Duodenal mucosa (tissue), 2 donors: ENCODE measurements around the gene CCT7.
A peak's percentile ranks its signal among the peaks of the same experiment; 100 is the strongest.

Experiments used
- H3K27ac ChIP-seq: one replicate; pipeline ENCODE4 v1.7.0; 2013; ENCODE audit warnings: low read depth, low read length
- H3K27me3 ChIP-seq, 2 donors: one replicate each; pipeline ENCODE4 v1.7.0; 2013; ENCODE audit warnings: low read length in 2 of 2, control low read depth in 1 of 2; ENCODE audit not compliant: insufficient read depth in 2 of 2, control insufficient read depth in 1 of 2
- H3K36me3 ChIP-seq, 2 donors: one replicate each; pipeline ENCODE4 v1.7.0; 2013; ENCODE audit warnings: low read length in 2 of 2, control low read depth in 1 of 2; ENCODE audit not compliant: insufficient read depth in 2 of 2, control insufficient read depth in 1 of 2
- H3K4me1 ChIP-seq, 2 donors: one replicate each; pipeline ENCODE4 v1.7.0; 2013; ENCODE audit warnings: low read length in 2 of 2, control low read depth in 1 of 2; ENCODE audit not compliant: insufficient read depth in 2 of 2, control insufficient read depth in 1 of 2
- H3K4me3 ChIP-seq, 2 donors: one replicate each; pipeline ENCODE4 v1.7.0; 2013; ENCODE audit warnings: low read length in 2 of 2, low read depth in 1 of 2
- H3K9ac ChIP-seq, 2 donors: one replicate each; pipeline ENCODE4 v1.7.0; 2013; ENCODE audit warnings: low read length in 2 of 2, low read depth in 1 of 2
- H3K9me3 ChIP-seq, 2 donors: one replicate each; pipeline ENCODE4 v1.7.0; 2013; ENCODE audit warnings: low read length in 2 of 2, control low read depth in 1 of 2; ENCODE audit not compliant: control insufficient read depth in 1 of 2

CCT7 gene

GRCh38 chr2:73267008-73267407 is 32.9 kb downstream of the CCT7 start:
- Histone ChIP-seq H3K27ac (no peak overlapping the region), H3K9me3 (no peaks in the 10 kb centered on the region), H3K4me1 (peaks cover 0 to 5% of the 10 kb centered on the region in 2 donors), H3K27me3 (peaks cover 4 to 14% of the 10 kb centered on the region in 2 donors), H3K4me3 (no peak overlapping the region), H3K36me3 (no peaks in the 10 kb centered on the region), H3K9ac (no peak overlapping the region)

- Histone ChIP-seq H3K9me3 (no peaks in the 10 kb centered on the region), H3K4me3 (peak overlapping the region; percentile 51 to 57), H3K9ac (peak overlapping the region in 1 of 2 donors; percentile 47), H3K27ac (no peak overlapping the region), H3K4me1 (peaks cover 0 to 5% of the 10 kb centered on the region in 2 donors), H3K27me3 (peaks cover 4 to 14% of the 10 kb centered on the region in 2 donors), H3K36me3 (no peaks in the 10 kb centered on the region)
These were observed 34.3 kb downstream of the CCT7 start for GRCh38 chr2:73268366-73268829.

DNA sequence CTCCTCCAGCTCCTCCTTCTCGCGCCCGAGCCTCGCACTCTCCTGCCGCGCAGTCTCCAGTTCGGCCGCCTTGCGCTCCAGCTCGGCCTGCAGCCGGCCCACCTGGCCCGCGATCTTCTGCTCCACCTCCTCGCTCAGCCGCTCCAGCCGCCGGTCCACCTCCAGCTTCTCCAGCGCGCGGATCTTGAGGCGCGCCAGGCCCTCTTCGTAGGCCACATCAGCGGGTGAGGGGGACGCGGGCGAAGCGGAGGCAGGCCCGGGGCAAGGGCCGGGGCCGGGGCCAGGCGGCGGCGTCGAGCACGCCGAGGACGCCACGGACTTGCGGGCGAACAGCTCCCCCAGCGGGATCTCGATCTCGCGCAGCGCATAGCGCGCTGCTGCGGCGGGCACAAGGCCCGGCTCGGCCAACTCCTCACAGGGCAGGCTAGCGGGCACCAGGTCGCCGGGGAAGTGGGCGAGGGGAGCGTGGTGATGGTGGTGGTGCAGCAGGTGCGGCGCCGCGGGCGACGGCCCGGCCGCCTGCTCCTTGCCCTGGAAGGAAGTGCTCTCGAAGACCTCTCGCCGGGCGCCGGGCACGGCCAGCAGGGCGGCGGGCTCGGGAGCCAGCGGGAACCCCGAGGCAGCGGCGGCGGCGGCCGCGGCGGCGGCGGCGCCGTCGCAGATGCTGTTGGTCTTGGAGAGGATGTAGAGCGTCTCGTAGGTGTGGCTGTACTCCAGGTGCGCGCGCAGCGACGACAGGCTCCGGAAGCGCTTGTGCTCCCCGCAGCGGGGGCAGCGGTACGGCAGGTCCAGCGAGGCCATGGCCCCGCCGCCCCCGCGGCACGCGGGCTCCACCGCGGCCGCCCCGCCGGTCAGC is 35.0 kb downstream of the CCT7 start:
- peaks cover 4 to 14% of the 10 kb centered on the region in 2 donors for H3K27me3 ChIP-seq
- peak overlapping the region; percentile 51 to 57 for H3K4me3 ChIP-seq
- no peaks in the 10 kb centered on the region for H3K36me3 ChIP-seq
- no peaks in the 10 kb centered on the region for H3K9me3 ChIP-seq
- no peak overlapping the region for H3K27ac ChIP-seq
- peak overlapping the region in 1 of 2 donors; percentile 47 for H3K9ac ChIP-seq
- peaks cover 0 to 5% of the 10 kb centered on the region in 2 donors for H3K4me1 ChIP-seq

- Histone ChIP-seq H3K36me3 (no peaks in the 10 kb centered on the region), H3K27ac (no peak overlapping the region), H3K4me3 (peak overlapping the region; percentile 36 to 57), H3K9me3 (no peaks in the 10 kb centered on the region), H3K4me1 (peaks cover 0 to 5% of the 10 kb centered on the region in 2 donors), H3K27me3 (peaks cover 4 to 14% of the 10 kb centered on the region in 2 donors), H3K9ac (no peak overlapping the region)
These were observed 35.8 kb downstream of the CCT7 start for GRCh38 chr2:73269686-73270465.

DNA sequence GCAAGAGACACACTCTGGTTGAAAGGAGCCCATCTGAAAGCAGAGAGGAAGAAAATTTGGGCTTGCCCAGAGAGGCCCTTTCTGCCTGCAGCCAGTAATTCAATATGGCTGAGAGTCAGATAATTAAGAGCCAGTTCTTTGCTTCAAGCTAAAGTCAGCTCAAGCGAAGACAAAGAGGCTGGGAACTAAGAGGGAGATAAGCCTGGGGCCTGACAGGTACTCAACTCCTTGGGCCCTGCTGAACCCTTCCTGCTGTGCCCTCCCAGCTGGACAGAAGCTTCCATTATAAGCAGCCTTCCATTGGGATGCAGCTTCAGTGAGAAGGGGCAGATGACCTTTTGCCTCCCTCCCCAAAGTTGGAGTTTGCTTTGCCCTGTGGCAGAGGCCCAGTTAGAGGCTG is 38.2 kb downstream of the CCT7 start:
- H3K4me3 ChIP-seq, result no peak overlapping the region
- no peak overlapping the region for H3K27ac ChIP-seq
- peaks cover 0 to 5% of the 10 kb centered on the region in 2 donors for H3K4me1 ChIP-seq
- peaks cover 4 to 10% of the 10 kb centered on the region in 2 donors for H3K27me3 ChIP-seq
- no peaks in the 10 kb centered on the region for H3K36me3 ChIP-seq
- H3K9ac ChIP-seq, result no peak overlapping the region
- H3K9me3 ChIP-seq, result no peaks in the 10 kb centered on the region

GRCh38 chr2:73279852-73280251 is 45.7 kb downstream of the CCT7 start:
- no peaks in the 10 kb centered on the region for H3K9me3 ChIP-seq
- H3K27ac ChIP-seq, result no peak overlapping the region
- no peak overlapping the region for H3K9ac ChIP-seq
- H3K36me3 ChIP-seq, result no peaks in the 10 kb centered on the region
- H3K4me1 ChIP-seq, result peaks cover 4 to 8% of the 10 kb centered on the region in 2 donors
- no peaks in the 10 kb centered on the region for H3K27me3 ChIP-seq
- no peak overlapping the region for H3K4me3 ChIP-seq

DNA sequence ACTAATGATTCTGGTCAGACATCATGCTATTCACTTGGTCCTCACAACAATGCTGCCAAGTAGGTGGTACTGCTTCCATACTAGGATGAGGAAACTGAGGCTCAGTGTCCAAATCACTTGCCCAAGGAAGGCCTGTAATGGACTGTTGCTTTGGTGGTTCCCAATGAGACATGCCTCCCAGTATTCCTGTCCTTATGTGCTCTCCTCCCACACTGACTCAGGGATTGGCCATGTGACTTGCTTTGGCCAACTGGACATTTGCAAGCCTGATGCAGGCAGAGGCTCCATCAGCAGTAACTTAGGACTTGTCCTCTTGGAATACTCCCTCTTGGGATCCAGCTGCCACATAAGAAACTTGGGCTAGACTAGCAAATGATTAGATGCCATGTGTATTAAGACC is 47.1 kb downstream of the CCT7 start:
- Histone ChIP-seq H3K4me3 (no peak overlapping the region), H3K9me3 (no peaks in the 10 kb centered on the region), H3K9ac (no peak overlapping the region), H3K4me1 (peaks cover 4 to 13% of the 10 kb centered on the region in 2 donors), H3K27me3 (no peaks in the 10 kb centered on the region), H3K27ac (no peak overlapping the region), H3K36me3 (no peaks in the 10 kb centered on the region)

- no peaks in the 10 kb centered on the region for H3K9me3 ChIP-seq
- H3K27me3 ChIP-seq, result peaks cover 0 to 5% of the 10 kb centered on the region in 2 donors
- H3K9ac ChIP-seq, result no peak overlapping the region
- peaks cover 4 to 13% of the 10 kb centered on the region in 2 donors for H3K4me1 ChIP-seq
- H3K4me3 ChIP-seq, result peak overlapping the region in 1 of 2 donors; percentile 57
- H3K27ac ChIP-seq, result no peak overlapping the region
- no peaks in the 10 kb centered on the region for H3K36me3 ChIP-seq
These were observed 48.9 kb downstream of the CCT7 start for GRCh38 chr2:73282924-73283544.

DNA sequence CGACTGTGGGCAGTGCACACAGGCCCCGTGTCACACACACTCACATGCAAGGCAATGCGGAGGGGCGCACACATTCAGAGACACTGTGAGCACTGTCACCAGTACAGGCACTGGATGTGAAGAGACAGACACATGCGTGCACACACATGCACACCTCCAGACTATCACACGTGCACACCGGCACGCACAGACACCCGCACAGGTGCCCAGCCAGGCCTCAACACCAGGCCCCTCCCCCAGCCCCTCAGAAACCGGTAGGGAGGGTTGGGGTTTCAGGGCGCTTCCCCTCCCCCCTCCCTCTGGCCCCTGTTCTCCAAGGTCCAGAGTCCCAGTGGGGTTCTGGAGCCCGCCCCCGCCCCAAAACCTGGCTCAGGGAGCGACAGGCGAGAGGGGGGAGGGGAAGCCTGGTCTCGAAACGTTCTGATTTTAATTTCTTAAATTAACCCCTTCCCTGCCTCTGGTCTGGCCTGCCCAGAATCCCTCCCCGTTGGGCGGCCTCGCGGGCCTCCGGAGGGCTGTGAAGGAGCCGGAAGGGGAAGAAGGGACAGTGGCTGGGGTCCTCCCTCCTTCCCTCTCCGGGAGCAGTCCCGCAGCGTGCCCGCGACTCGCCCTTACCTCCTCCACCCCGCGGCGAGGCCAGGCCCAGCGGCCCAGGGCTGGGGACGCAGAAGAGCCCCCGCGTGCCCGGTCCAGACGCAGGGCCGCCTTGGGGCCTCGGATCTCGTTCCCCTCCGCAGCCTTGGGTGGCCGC is 49.6 kb downstream of the CCT7 start:
- peak overlapping the region in 1 of 2 donors; percentile 6 for H3K9ac ChIP-seq
- no peak overlapping the region for H3K27ac ChIP-seq
- no peaks in the 10 kb centered on the region for H3K9me3 ChIP-seq
- H3K27me3 ChIP-seq, result peaks cover 0 to 12% of the 10 kb centered on the region in 2 donors
- H3K4me3 ChIP-seq, result peak overlapping the region; percentile 57 to 75
- peaks cover 4 to 13% of the 10 kb centered on the region in 2 donors for H3K4me1 ChIP-seq
- H3K36me3 ChIP-seq, result no peaks in the 10 kb centered on the region
